ENCODE data around the gene C3orf70.
"Not testable (repeated sequence)": the region's sequence is repeated elsewhere in the genome, so short reads cannot be mapped to it uniquely, and the experiment has no call there.

The C3orf70 gene

DNA sequence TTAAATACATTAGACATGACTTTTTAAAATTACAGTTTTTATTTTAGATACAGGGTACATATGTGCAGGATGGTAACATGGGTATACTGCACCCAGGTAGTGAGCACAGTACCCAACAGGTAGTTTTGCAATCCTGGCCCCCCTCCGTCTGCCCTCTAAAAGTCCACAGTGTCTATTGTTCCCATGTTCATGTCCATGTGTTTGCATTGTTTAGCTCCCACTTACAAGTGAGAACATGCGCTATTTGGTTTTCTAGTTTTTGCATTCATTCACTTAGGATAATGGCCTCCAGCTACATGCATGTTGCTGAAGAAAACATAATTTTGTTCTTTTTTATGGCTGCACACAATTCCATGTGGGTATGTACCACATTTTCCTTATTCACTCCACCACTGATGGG, 23.8 kb downstream of the C3orf70 start:
- ATAC-seq (ENCODE audit: low read depth) (no peak), DNase-seq (ENCODE audit: low spot score in 2 of 2) (no peak)
- H3K36me3 Mint-ChIP-seq, result no peaks in the 10 kb centered on the region
- H3K4me3 Mint-ChIP-seq, result no peak overlapping the region
- no peaks in the 10 kb centered on the region for H3K4me1 Mint-ChIP-seq
- H3K27ac Mint-ChIP-seq, result no peak overlapping the region
- H3K9me3 Mint-ChIP-seq, result no peaks in the 10 kb centered on the region
- H3K27me3 Mint-ChIP-seq, result peaks cover 4% of the 10 kb centered on the region

- Mint-ChIP-seq H3K27me3 (peaks cover 5% of the 10 kb centered on the region), H3K27ac (no peak overlapping the region), H3K36me3 (no peaks in the 10 kb centered on the region), H3K4me1 (no peaks in the 10 kb centered on the region), H3K4me3 (no peak overlapping the region), H3K9me3 (peaks cover 2% of the 10 kb centered on the region)
- ATAC-seq (ENCODE audit: low read depth), result no peak
- no peak for DNase-seq (ENCODE audit: low spot score in 2 of 2)
These were observed 26.7 kb downstream of the C3orf70 start for GRCh38 chr3:185126201-185126600.

- Mint-ChIP-seq H3K36me3 (peaks cover 1% of the 10 kb centered on the region), H3K27ac (no peak overlapping the region), H3K4me3 (no peak overlapping the region), H3K4me1 (no peaks in the 10 kb centered on the region), H3K27me3 (peaks cover 18% of the 10 kb centered on the region), H3K9me3 (peaks cover 2% of the 10 kb centered on the region)
- DNase-seq (ENCODE audit: low spot score in 2 of 2), result no peak
- no peak for ATAC-seq (ENCODE audit: low read depth)
These were observed 32.7 kb downstream of the C3orf70 start for GRCh38 chr3:185120126-185120525.

DNA sequence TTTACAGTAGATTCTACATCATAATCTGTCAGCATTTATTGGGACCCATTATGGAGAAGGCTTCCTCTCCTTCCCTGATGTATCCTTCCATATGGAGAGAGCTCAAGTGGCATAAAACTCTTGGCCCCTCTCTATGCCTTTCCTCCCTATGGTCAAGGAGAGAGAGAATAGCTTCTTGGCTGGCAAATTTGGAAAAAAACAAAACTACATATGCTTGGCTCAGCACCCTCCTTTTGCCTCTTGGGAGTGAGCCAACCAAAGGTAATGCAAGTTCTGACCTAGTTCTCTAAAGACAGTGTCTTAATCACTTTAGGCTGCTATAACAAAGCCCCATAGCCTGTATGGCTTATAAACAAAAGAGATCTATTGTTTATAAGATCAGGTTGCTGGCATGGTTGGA, 37.5 kb downstream of the C3orf70 start:
- Mint-ChIP-seq H3K4me3 (no peak overlapping the region), H3K4me1 (no peaks in the 10 kb centered on the region), H3K27ac (no peak overlapping the region), H3K27me3 (peaks cover 15% of the 10 kb centered on the region), H3K36me3 (peaks cover 1% of the 10 kb centered on the region), H3K9me3 (no peaks in the 10 kb centered on the region)
- DNase-seq (ENCODE audit: low spot score in 2 of 2) (no peak), ATAC-seq (ENCODE audit: low read depth) (no peak)

DNA sequence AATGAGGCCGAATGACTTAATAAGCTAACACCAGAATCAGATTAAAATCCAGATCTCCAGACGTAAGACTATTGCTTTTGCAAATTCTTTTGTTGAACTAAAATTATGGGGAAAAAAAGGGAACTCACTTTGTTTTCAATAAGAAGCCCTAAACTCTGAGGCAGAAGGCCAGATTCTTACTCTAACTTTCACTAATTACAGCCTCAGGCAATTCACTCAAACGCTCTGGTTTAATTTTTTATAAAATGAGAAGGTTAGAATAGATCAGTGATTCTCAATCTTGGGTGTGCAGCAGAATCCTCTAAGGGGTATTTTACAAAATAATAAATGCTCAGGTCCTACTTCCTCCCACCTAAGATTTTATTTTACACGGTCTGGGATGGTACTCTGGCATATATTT, 38.1 kb downstream of the C3orf70 start:
- Mint-ChIP-seq H3K4me3 (no peak overlapping the region), H3K27me3 (peaks cover 12% of the 10 kb centered on the region)
- ATAC-seq (ENCODE audit: low read depth), result no peak

GRCh38 chr3:185112186-185112585, 40.7 kb downstream of the C3orf70 start:
- no peak overlapping the region for H3K27ac Mint-ChIP-seq
- ATAC-seq (ENCODE audit: low read depth), result no peak
- no peak for DNase-seq (ENCODE audit: low spot score in 2 of 2)
- no peak overlapping the region for H3K4me3 Mint-ChIP-seq
- H3K9me3 Mint-ChIP-seq, result no peaks in the 10 kb centered on the region
- no peaks in the 10 kb centered on the region for H3K36me3 Mint-ChIP-seq
- peaks cover 9% of the 10 kb centered on the region for H3K27me3 Mint-ChIP-seq
- H3K4me1 Mint-ChIP-seq, result no peaks in the 10 kb centered on the region

More for the DNA sequence above, 38.1 kb downstream of the C3orf70 start:
- Mint-ChIP-seq H3K27ac (no peak overlapping the region), H3K9me3 (no peaks in the 10 kb centered on the region), H3K36me3 (no peaks in the 10 kb centered on the region), H3K4me1 (no peaks in the 10 kb centered on the region)
- DNase-seq (ENCODE audit: low spot score in 2 of 2), result no peak

DNA sequence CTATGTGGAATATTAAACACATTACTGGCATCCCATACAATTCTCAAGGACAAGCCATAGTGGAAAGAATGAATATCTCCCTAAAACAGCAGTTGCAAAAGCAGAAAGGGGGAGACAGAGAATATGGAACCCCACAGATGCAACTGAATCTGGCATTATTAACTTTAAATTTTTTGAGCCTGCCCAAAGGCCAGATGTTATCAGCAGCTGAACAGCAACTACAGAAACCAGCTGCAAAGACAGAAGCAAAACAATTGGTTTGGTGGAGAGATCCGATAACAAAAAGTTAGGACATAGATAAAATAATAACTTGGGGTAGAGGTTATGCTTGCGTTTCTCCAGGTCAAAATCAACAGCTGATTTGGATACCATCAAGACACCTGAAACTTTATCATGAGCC, 43.8 kb downstream of the C3orf70 start:
- DNase-seq (ENCODE audit: low spot score in 2 of 2); H3K27ac Mint-ChIP-seq; H3K27me3 Mint-ChIP-seq; ATAC-seq (ENCODE audit: low read depth); H3K36me3 Mint-ChIP-seq; H3K4me3 Mint-ChIP-seq; H3K4me1 Mint-ChIP-seq; H3K9me3 Mint-ChIP-seq: not testable (repeated sequence)

- peaks cover 15% of the 10 kb centered on the region for H3K9me3 Mint-ChIP-seq
These were observed 46.5 kb downstream of the C3orf70 start for GRCh38 chr3:185106256-185106890.

DNA sequence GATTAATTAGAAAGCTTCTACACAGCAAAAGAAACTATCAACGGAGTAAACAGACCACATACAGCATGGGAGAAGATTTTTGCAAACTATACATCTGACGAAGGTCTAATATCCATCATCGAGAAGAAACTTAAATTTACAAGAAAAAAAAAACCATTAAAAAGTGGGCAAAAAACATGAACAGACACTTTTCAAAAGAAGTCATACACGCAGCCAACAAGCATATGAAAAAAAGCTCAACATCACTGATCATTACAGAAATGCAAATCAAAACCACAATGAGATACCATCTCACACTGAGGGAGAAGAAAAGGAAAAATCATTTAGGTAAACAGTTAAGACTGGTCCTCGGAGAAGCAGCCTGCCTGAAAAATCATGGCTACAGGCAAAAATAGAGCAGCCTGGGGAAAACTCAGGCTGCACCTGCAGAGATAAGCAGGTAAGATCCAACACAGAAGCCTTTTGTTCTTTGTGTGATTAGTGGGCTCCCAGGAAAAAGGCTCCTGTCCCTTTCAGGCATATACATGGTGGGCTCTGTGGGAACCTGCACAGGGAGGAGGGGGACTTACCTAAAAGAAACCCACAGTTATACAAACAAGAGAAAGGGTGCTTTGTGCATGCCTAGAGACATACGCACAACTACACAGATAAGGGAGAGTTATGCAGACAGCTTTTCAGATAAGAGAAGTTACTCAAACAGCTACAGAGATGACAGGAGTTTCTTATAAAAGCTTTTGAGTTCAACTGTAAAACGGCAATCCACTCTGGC, 49.3 kb downstream of the C3orf70 start:
- no peak overlapping the region for H3K4me3 Mint-ChIP-seq
- DNase-seq (ENCODE audit: low spot score in 2 of 2) (no peak), ATAC-seq (ENCODE audit: low read depth) (no peak)
- peaks cover 10% of the 10 kb centered on the region for H3K27me3 Mint-ChIP-seq
- H3K9me3 Mint-ChIP-seq, result peaks cover 20% of the 10 kb centered on the region
- H3K27ac Mint-ChIP-seq, result no peak overlapping the region
- no peaks in the 10 kb centered on the region for H3K4me1 Mint-ChIP-seq
- H3K36me3 Mint-ChIP-seq, result peaks cover 4% of the 10 kb centered on the region

More at GRCh38 chr3:185106256-185106890, 46.5 kb downstream of the C3orf70 start:
- DNase-seq (ENCODE audit: low spot score in 2 of 2); ATAC-seq (ENCODE audit: low read depth); H3K27ac Mint-ChIP-seq; H3K27me3 Mint-ChIP-seq; H3K4me3 Mint-ChIP-seq; H3K4me1 Mint-ChIP-seq; H3K36me3 Mint-ChIP-seq: not testable (repeated sequence)

- ATAC-seq (ENCODE audit: low read depth) (no peak), DNase-seq (ENCODE audit: low spot score in 2 of 2) (no peak)
- Mint-ChIP-seq H3K36me3 (no peaks in the 10 kb centered on the region), H3K9me3 (no peaks in the 10 kb centered on the region), H3K4me1 (no peaks in the 10 kb centered on the region), H3K27ac (no peak overlapping the region), H3K4me3 (no peak overlapping the region), H3K27me3 (peaks cover 10% of the 10 kb centered on the region)
These were observed 58.2 kb downstream of the C3orf70 start for GRCh38 chr3:185094697-185095096.

DNA sequence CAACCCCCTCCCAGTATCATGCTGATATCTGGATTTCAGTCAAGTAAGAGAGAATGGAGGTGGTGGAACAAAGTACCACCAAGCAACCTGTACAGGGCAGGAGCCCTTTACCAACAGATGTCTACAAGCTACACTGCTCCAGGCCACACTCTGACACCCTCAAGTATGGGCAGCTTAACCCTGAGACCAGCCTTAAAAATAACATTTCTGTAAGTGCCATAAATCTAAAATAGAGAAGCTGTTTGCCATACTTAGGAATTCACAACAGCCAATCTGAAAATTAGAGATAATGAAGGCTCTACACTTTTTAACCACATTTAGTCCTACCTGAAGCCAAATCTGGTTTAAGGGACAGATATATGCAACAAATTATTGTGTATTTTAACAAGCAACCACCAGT, 59.7 kb downstream of the C3orf70 start:
- no peak overlapping the region for H3K27ac Mint-ChIP-seq
- peaks cover 7% of the 10 kb centered on the region for H3K27me3 Mint-ChIP-seq
- no peaks in the 10 kb centered on the region for H3K9me3 Mint-ChIP-seq
- H3K4me3 Mint-ChIP-seq, result no peak overlapping the region
- ATAC-seq (ENCODE audit: low read depth) (no peak), DNase-seq (ENCODE audit: low spot score in 2 of 2) (no peak)
- no peaks in the 10 kb centered on the region for H3K36me3 Mint-ChIP-seq
- no peaks in the 10 kb centered on the region for H3K4me1 Mint-ChIP-seq

- peaks cover 9% of the 10 kb centered on the region for H3K27me3 Mint-ChIP-seq
- no peak overlapping the region for H3K4me3 Mint-ChIP-seq
- DNase-seq (ENCODE audit: low spot score in 2 of 2) (no peak), ATAC-seq (ENCODE audit: low read depth) (no peak)
- no peaks in the 10 kb centered on the region for H3K4me1 Mint-ChIP-seq
- H3K36me3 Mint-ChIP-seq, result no peaks in the 10 kb centered on the region
- H3K9me3 Mint-ChIP-seq, result no peaks in the 10 kb centered on the region
- H3K27ac Mint-ChIP-seq, result no peak overlapping the region
These were observed 62.0 kb downstream of the C3orf70 start for GRCh38 chr3:185090811-185091210.

GRCh38 chr3:185089751-185090150, 63.1 kb downstream of the C3orf70 start:
- no peak for ATAC-seq (ENCODE audit: low read depth)
- H3K4me3 Mint-ChIP-seq, result no peak overlapping the region
- no peak for DNase-seq (ENCODE audit: low spot score in 2 of 2)
- no peaks in the 10 kb centered on the region for H3K4me1 Mint-ChIP-seq
- no peaks in the 10 kb centered on the region for H3K36me3 Mint-ChIP-seq
- no peaks in the 10 kb centered on the region for H3K9me3 Mint-ChIP-seq
- H3K27ac Mint-ChIP-seq, result no peak overlapping the region
- H3K27me3 Mint-ChIP-seq, result peaks cover 9% of the 10 kb centered on the region

DNA sequence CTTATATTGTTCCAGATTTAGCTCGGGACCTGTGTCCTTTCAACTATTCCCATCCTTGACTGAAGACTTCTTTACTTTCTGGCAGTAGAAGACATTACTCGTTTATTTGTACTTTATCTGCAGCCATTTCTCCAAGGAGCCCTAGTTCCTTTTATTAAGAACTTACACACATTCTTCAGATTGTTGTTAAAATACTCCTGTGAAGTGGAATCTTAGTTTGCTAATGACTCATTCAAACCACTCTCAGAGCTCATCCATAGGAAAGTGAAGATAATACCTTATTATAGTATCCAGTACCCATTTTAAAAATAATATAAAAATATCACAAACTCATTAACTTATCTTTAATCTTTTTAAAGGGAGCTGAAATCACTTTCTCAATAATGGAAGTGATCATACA, 63.5 kb downstream of the C3orf70 start:
- Mint-ChIP-seq H3K9me3 (no peaks in the 10 kb centered on the region), H3K4me1 (no peaks in the 10 kb centered on the region), H3K4me3 (no peak overlapping the region), H3K27me3 (peaks cover 9% of the 10 kb centered on the region), H3K36me3 (no peaks in the 10 kb centered on the region), H3K27ac (no peak overlapping the region)
- DNase-seq (ENCODE audit: low spot score in 2 of 2), result no peak
- no peak for ATAC-seq (ENCODE audit: low read depth)

DNA sequence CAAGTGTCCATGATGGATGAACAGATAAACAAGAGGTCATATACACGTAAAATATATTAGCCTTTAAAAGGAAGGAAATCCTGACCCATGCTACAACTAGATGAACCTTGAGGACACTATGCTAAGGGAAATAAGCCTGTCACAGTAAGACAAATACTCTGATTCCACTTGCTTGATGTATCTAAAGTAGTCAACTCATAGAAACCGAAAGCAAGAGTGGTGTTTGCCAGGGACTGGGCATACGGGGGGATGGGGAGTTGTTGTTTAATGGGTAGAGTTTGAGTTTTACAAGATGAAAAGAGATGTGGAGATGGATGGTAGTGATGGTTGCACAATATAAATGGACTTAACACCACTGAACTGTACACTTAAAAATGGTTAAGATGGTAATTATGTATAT, 65.4 kb downstream of the C3orf70 start:
- Mint-ChIP-seq H3K27me3 (peaks cover 4% of the 10 kb centered on the region), H3K9me3 (no peaks in the 10 kb centered on the region), H3K36me3 (no peaks in the 10 kb centered on the region), H3K4me3 (no peak overlapping the region), H3K27ac (no peak overlapping the region), H3K4me1 (no peaks in the 10 kb centered on the region)
- no peak for DNase-seq (ENCODE audit: low spot score in 2 of 2)
- ATAC-seq (ENCODE audit: low read depth), result no peak

Data from memory B cell (primary cell).